Esophagus squamous epithelium (tissue), 5 donors: ENCODE measurements around the gene FOXO3. TPM values are rescaled to one million over a fixed set of nuclear protein-coding genes. Genes with fewer than 3 reads are reported as not detected.

Source experiments
- DNase-seq: peaks from one replicate; lab custom pipeline; 2025; lab: John Stamatoyannopoulos, UW
- H3K27ac ChIP-seq, 4 donors: fragments of 200-600 bp; sonication (generic); one replicate each; pipeline ENCODE4 v1.5.1; 2016 to 2019; ENCODE audit warnings: mild to moderate bottlenecking in 1 of 4
- H3K27me3 ChIP-seq, 4 donors: fragments of 200-600 bp; sonication (generic); 1 replicate in 3 of 4; 2 replicates in 1 of 4; pipeline versions ENCODE4 v1.5.1 to v1.6.0; 2017 to 2021; ENCODE audit warnings: antibody characterized with exemption in 1 of 4
- H3K36me3 ChIP-seq, 3 donors: fragments of 200-600 bp; sonication (generic); one replicate each; pipeline ENCODE4 v1.5.1; 2016 to 2019
- H3K4me1 ChIP-seq, 3 donors: fragments of 200-600 bp; sonication (generic); one replicate each; pipeline ENCODE4 v1.5.1; 2017 to 2019
- H3K4me3 ChIP-seq, 4 donors: fragments of 200-600 bp; sonication (generic); 1 replicate in 3 of 4; 2 replicates in 1 of 4; pipeline ENCODE4 v1.5.1; 2016 to 2019; ENCODE audit warnings: mild to moderate bottlenecking in 2 of 4, moderate library complexity in 1 of 4
- H3K9me3 ChIP-seq, 3 donors: fragments of 200-600 bp; sonication (generic); one replicate each; pipeline ENCODE4 v1.5.1; 2016 to 2019
- CTCF ChIP-seq, 6 experiments: fragments of 450-650 bp in 4 of 6; fragments of 200-600 bp in 2 of 6; sonication (generic) in 2 of 6; IDR thresholded peaks; one replicate each; pipeline ENCODE4 v1.5.1; 2016 to 2019; ENCODE audit warnings: antibody characterized with exemption in 6 of 6, mild to moderate bottlenecking in 4 of 6, moderate library complexity in 4 of 6
- POLR2A ChIP-seq, 4 donors: fragments of 450-650 bp; IDR thresholded peaks; one replicate each; pipeline ENCODE4 v1.6.1; 2017; ENCODE audit warnings: antibody characterized with exemption in 4 of 4, mild to moderate bottlenecking in 4 of 4, moderate library complexity in 3 of 4
- WGBS, 2 donors: methylation state at CpG; one replicate each; pipeline ENCODE4 v1.1.5; 2018; 5-methylcytosine and 5-hydroxymethylcytosine counted together
- intact Hi-C: fragments of 100-400 bp; cut with DNase I; formaldehyde crosslinking; loops from one replicate; pipeline ENCODE4 v1.15.0; 2022
- total RNA-seq, 4 donors: library from RNA; depleted of rRNA; stranded (reverse); fragments of >200 nt; gene quantifications; one replicate each; pipeline ENCODE4 v1.1.0, GENCODE V29; 2016
- donor health status: DM: yes; HTN: yes; CAD: no.

Gene FOXO3
- total RNA-seq, 4 donors from 2014 or later, result 30.3 to 80.7 (median 34.3) TPM

- no peaks in the 10 kb centered on the region for H3K27me3 ChIP-seq
- intact Hi-C loops, result no loop called here
- H3K4me3 ChIP-seq, result no peak overlapping the region
- H3K27ac ChIP-seq, result no peak overlapping the region
- TF ChIP-seq POLR2A (IDR thresholded peaks at IDR 0.05), result no peak
- TF ChIP-seq CTCF (IDR thresholded peaks at IDR 0.05), result no peak
- H3K36me3 ChIP-seq, result peaks cover 0 to 23% (median 0%) of the 10 kb centered on the region in 3 donors
- H3K9me3 ChIP-seq, result no peaks in the 10 kb centered on the region
- WGBS, 2 donors, result 88 to 91% methylated on average over 4 of the region's 4 CpGs
- no peak for DNase-seq
- H3K4me1 ChIP-seq, result peaks cover 0 to 48% (median 3%) of the 10 kb centered on the region in 3 donors
These were observed 83.5 kb downstream of the FOXO3 start for GRCh38 chr6:108644252-108644651.

GRCh38 chr6:108648191-108648590 is 87.5 kb downstream of the FOXO3 start:
- no peaks in the 10 kb centered on the region for H3K27me3 ChIP-seq
- no peak for DNase-seq
- TF ChIP-seq CTCF (IDR thresholded peaks at IDR 0.05) (no peak), POLR2A (IDR thresholded peaks at IDR 0.05) (no peak)
- no peak overlapping the region for H3K27ac ChIP-seq
- peaks cover 13 to 76% (median 37%) of the 10 kb centered on the region in 3 donors for H3K4me1 ChIP-seq
- 85 to 91% methylated on average over 3 of the region's 3 CpGs for WGBS, 2 donors
- H3K9me3 ChIP-seq, result no peaks in the 10 kb centered on the region
- H3K36me3 ChIP-seq, result peaks cover 0 to 16% (median 0%) of the 10 kb centered on the region in 3 donors
- no peak overlapping the region for H3K4me3 ChIP-seq
- intact Hi-C loops, result no loop called here

- H3K27me3 ChIP-seq, result no peaks in the 10 kb centered on the region
- H3K4me3 ChIP-seq, result no peak overlapping the region
- TF ChIP-seq CTCF (IDR thresholded peaks at IDR 0.05) (no peak), POLR2A (IDR thresholded peaks at IDR 0.05) (no peak)
- H3K27ac ChIP-seq, result peak overlapping the region; percentile 6 to 84 (median 64)
- H3K9me3 ChIP-seq, result no peaks in the 10 kb centered on the region
- H3K4me1 ChIP-seq, result peaks cover 25 to 83% (median 58%) of the 10 kb centered on the region in 3 donors
- H3K36me3 ChIP-seq, result peaks cover 0 to 16% (median 0%) of the 10 kb centered on the region in 3 donors
- DNase-seq, result no peak
- intact Hi-C loops, result loop anchor here (10.0 kb wide), 1 partner anchor 86 kb away; the partner anchor contains the start of gene FOXO3
- 25 to 63% methylated on average over 1 of the region's 1 CpG for WGBS, 2 donors
These were observed 89.6 kb downstream of the FOXO3 start for GRCh38 chr6:108650325-108650724.

- no peak for DNase-seq
- Histone ChIP-seq H3K27me3 (no peaks in the 10 kb centered on the region), H3K9me3 (no peaks in the 10 kb centered on the region), H3K4me1 (peaks cover 30 to 84% (median 62%) of the 10 kb centered on the region in 3 donors), H3K4me3 (no peak overlapping the region), H3K27ac (peak overlapping the region; percentile 40 to 89 (median 77)), H3K36me3 (peaks cover 0 to 16% (median 0%) of the 10 kb centered on the region in 3 donors)
- no peak for TF ChIP-seq POLR2A (IDR thresholded peaks at IDR 0.05)
- TF ChIP-seq CTCF (IDR thresholded peaks at IDR 0.05), result no peak
- intact Hi-C loops, result loop anchor here (10.0 kb wide), 1 partner anchor 86 kb away; the partner anchor contains the start of gene FOXO3
- 37 to 46% methylated on average over 5 of the region's 5 CpGs for WGBS, 2 donors
These were observed 90.1 kb downstream of the FOXO3 start for GRCh38 chr6:108650781-108651180.

GRCh38 chr6:108651340-108652227 is 90.9 kb downstream of the FOXO3 start:
- Histone ChIP-seq H3K27ac (peak overlapping the region; percentile 40 to 89 (median 77)), H3K9me3 (no peaks in the 10 kb centered on the region), H3K27me3 (no peaks in the 10 kb centered on the region), H3K36me3 (peaks cover 0 to 16% (median 0%) of the 10 kb centered on the region in 3 donors), H3K4me3 (no peak overlapping the region), H3K4me1 (peaks cover 31 to 84% (median 62%) of the 10 kb centered on the region in 3 donors)
- no peak for DNase-seq
- TF ChIP-seq POLR2A (IDR thresholded peaks at IDR 0.05), result no peak
- TF ChIP-seq CTCF (IDR thresholded peaks at IDR 0.05), result no peak
- intact Hi-C loops, result loop anchor here (10.0 kb wide), 1 partner anchor 87 kb away; the partner anchor contains the start of gene FOXO3
- WGBS, 2 donors, result 39 to 49% methylated on average over 9 of the region's 9 CpGs
